ENCODE data around the gene HDAC5. TPM values are rescaled to one million over a fixed set of nuclear protein-coding genes. Genes with fewer than 3 reads are reported as not detected.
A peak's percentile ranks its signal among the peaks of the same experiment; 100 is the strongest.
"Not testable (repeated sequence)": the region's sequence is repeated elsewhere in the genome, so short reads cannot be mapped to it uniquely, and the experiment has no call there.

Gene HDAC5
- total RNA-seq, 1 donor from 2014 or later = 59.2 TPM

DNA sequence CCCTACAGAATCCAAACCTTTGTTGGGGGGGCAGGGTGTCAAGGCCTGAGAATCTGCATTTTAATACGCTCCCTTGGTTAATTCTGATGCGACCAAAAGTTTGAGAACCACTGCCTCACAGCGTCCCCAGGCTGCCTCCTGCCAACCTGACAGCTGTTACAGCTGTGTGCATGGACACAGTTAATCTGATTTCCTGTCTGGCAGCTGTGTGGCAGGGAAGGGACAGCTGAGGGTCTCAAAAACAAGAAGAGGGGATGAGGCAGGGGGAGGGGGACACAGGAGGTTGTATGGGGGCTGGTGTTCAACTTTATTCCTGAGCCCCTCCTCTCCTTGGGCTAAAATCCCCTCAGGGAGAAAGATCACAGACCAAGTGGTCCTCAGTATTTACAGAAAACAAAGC lies 17.5 kb downstream of the HDAC5 start:
- ATAC-seq (no peak), DNase-seq (no peak)
- H3K4me3 ChIP-seq = no peak overlapping the region
- no peak overlapping the region for H3K27ac ChIP-seq
- intact Hi-C loops (cut with DNase I) = no loop called here
- no peak for TF ChIP-seq CTCF (IDR thresholded peaks at IDR 0.05)
- peaks cover 63% of the 10 kb centered on the region for H3K4me1 ChIP-seq
- H3K9me3 ChIP-seq = no peaks in the 10 kb centered on the region
- H3K27me3 ChIP-seq (ENCODE audit: low read depth) = no peaks in the 10 kb centered on the region
- H3K36me3 ChIP-seq = peaks cover 44% of the 10 kb centered on the region

GRCh38 chr17:44105483-44105882 lies 18.0 kb downstream of the HDAC5 start:
- H3K4me3 ChIP-seq = no peak overlapping the region
- H3K27ac ChIP-seq = no peak overlapping the region
- H3K4me1 ChIP-seq = peaks cover 59% of the 10 kb centered on the region
- no peak for TF ChIP-seq CTCF (IDR thresholded peaks at IDR 0.05)
- intact Hi-C loops (cut with DNase I) = no loop called here
- H3K9me3 ChIP-seq = no peaks in the 10 kb centered on the region
- DNase-seq (no peak), ATAC-seq (no peak)
- H3K36me3 ChIP-seq = peaks cover 42% of the 10 kb centered on the region
- no peaks in the 10 kb centered on the region for H3K27me3 ChIP-seq (ENCODE audit: low read depth)

GRCh38 chr17:44102849-44103622 lies 20.4 kb downstream of the HDAC5 start:
- no peak for DNase-seq
- TF ChIP-seq CTCF (IDR thresholded peaks at IDR 0.05) = no peak
- no peak overlapping the region for H3K4me3 ChIP-seq
- no peaks in the 10 kb centered on the region for H3K9me3 ChIP-seq
- peaks cover 46% of the 10 kb centered on the region for H3K4me1 ChIP-seq
- peaks cover 37% of the 10 kb centered on the region for H3K36me3 ChIP-seq
- intact Hi-C loops (cut with DNase I) = no loop called here
- ATAC-seq = no peak
- no peaks in the 10 kb centered on the region for H3K27me3 ChIP-seq (ENCODE audit: low read depth)
- H3K27ac ChIP-seq = no peak overlapping the region

DNA sequence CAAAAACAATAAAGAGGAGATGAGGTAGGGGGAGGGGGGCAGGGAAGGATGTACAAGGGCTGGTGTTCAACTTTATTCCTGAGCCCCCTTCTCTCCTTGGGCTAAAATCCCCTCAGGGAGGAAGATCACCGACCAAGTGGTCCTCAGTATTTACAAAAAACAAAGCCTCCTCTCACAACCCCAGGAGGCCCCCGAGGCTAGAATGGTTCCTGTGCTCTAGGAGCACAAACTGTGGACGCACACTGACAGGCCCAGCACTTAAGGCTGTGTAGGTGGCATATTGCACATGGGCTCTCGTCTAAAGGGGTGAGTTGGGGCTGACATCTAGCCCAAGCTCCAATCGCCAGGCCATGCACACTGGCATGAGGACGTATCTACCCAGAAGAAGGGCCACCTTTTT lies 21.6 kb downstream of the HDAC5 start:
- H3K9me3 ChIP-seq; DNase-seq; H3K27me3 ChIP-seq (ENCODE audit: low read depth); ATAC-seq; H3K27ac ChIP-seq; intact Hi-C loops (cut with DNase I); H3K4me3 ChIP-seq: not testable (repeated sequence)
- peaks cover 41% of the 10 kb centered on the region for H3K36me3 ChIP-seq
- H3K4me1 ChIP-seq = peaks cover 46% of the 10 kb centered on the region

GRCh38 chr17:44097110-44097958 lies 26.1 kb downstream of the HDAC5 start:
- ATAC-seq = peak in 1 of 2 donors; percentile 2
- intact Hi-C loops (cut with DNase I) = no loop called here

More at GRCh38 chr17:44097110-44097958, 26.1 kb downstream of the HDAC5 start:
- TF ChIP-seq CTCF (IDR thresholded peaks at IDR 0.05) = no peak
- Histone ChIP-seq H3K27me3 (ENCODE audit: low read depth) (no peaks in the 10 kb centered on the region), H3K9me3 (no peaks in the 10 kb centered on the region), H3K27ac (peak overlapping the region; percentile 87), H3K36me3 (peaks cover 34% of the 10 kb centered on the region), H3K4me3 (no peak overlapping the region), H3K4me1 (peaks cover 46% of the 10 kb centered on the region)
- no peak for DNase-seq

All from lower lobe of right lung (tissue), 2 donors.